GM04503 (cell line): Measurements from ENCODE around the gene WFIKKN2.

Experiments
- DNase-seq: peaks from one replicate; pipeline ENCODE4 v3.0.0-alpha.2; 2012; ENCODE audit warnings: low read depth

Gene WFIKKN2

GRCh38 chr17:50834429-50835300 lies 721 bp upstream of the WFIKKN2 start:
- DNase-seq: no peak

- no peak for DNase-seq
Observed at GRCh38 chr17:50836826-50837225, 1.4 kb downstream of the WFIKKN2 start.

GRCh38 chr17:50837286-50837979 lies 2.0 kb downstream of the WFIKKN2 start:
- DNase-seq: no peak

GRCh38 chr17:50837980-50838954 lies 2.9 kb downstream of the WFIKKN2 start:
- no peak for DNase-seq

GRCh38 chr17:50839591-50840310 lies 4.4 kb downstream of the WFIKKN2 start:
- no peak for DNase-seq

GRCh38 chr17:50840311-50840851 lies 5.0 kb downstream of the WFIKKN2 start:
- DNase-seq: no peak

GRCh38 chr17:50841277-50841948 lies 6.0 kb downstream of the WFIKKN2 start:
- no peak for DNase-seq

GRCh38 chr17:50841949-50842354 lies 6.6 kb downstream of the WFIKKN2 start:
- DNase-seq: no peak

GRCh38 chr17:50842506-50843149 lies 7.2 kb downstream of the WFIKKN2 start:
- DNase-seq: no peak

GRCh38 chr17:50843150-50843905 lies 7.9 kb downstream of the WFIKKN2 start:
- DNase-seq: no peak

- no peak for DNase-seq
Observed at GRCh38 chr17:50844117-50844700, 8.8 kb downstream of the WFIKKN2 start.

- peak; percentile 57 for DNase-seq
Observed at GRCh38 chr17:50845240-50846147, 10.1 kb downstream of the WFIKKN2 start.

- DNase-seq: no peak
Observed at GRCh38 chr17:50847566-50847965, 12.2 kb downstream of the WFIKKN2 start.

GRCh38 chr17:50848039-50848438 lies 12.7 kb downstream of the WFIKKN2 start:
- DNase-seq: no peak

- no peak for DNase-seq
Observed at GRCh38 chr17:50848711-50849110, 13.3 kb downstream of the WFIKKN2 start.

- no peak for DNase-seq
Observed at GRCh38 chr17:50850640-50851039, 15.3 kb downstream of the WFIKKN2 start.

- no peak for DNase-seq
Observed at GRCh38 chr17:50853015-50853615, 17.7 kb downstream of the WFIKKN2 start.
